NAMALWA (cell line): Measurements from ENCODE around the gene FAM120B.
"Not testable (repeated sequence)": the region's sequence is repeated elsewhere in the genome, so short reads cannot be mapped to it uniquely, and the experiment has no call there.

ENCODE experiments used
- DNase-seq: peaks from one replicate; pipeline ENCODE4 v3.0.0-alpha.2; 2015; ENCODE audit warnings: low spot score

The FAM120B gene

GRCh38 chr6:170306324-170307079, at the start of gene FAM120B:
FAM120B (plus strand) TSS chr6:170306758; CDS start chr6:170317391, 10,633 bp downstream.
- peak; percentile 96 for DNase-seq

GRCh38 chr6:170257376-170257775, 49.2 kb upstream of the FAM120B start:
- no peak for DNase-seq

GRCh38 chr6:170258407-170258806, 48.2 kb upstream of the FAM120B start:
- DNase-seq: no peak

GRCh38 chr6:170259278-170259677, 47.3 kb upstream of the FAM120B start:
- no peak for DNase-seq

- DNase-seq: peak; percentile 17
Measured at GRCh38 chr6:170260686-170261085, 45.9 kb upstream of the FAM120B start.

- DNase-seq: no peak
Measured at GRCh38 chr6:170261643-170262488, 44.7 kb upstream of the FAM120B start.

GRCh38 chr6:170262489-170263088, 44.0 kb upstream of the FAM120B start:
- DNase-seq: no peak

- DNase-seq: no peak
Measured at GRCh38 chr6:170263410-170263809, 43.1 kb upstream of the FAM120B start.

GRCh38 chr6:170264086-170264485, 42.5 kb upstream of the FAM120B start:
- no peak for DNase-seq

- not testable (repeated sequence) for DNase-seq
Measured at GRCh38 chr6:170264644-170265043, 41.9 kb upstream of the FAM120B start.

GRCh38 chr6:170265655-170266054, 40.9 kb upstream of the FAM120B start:
- no peak for DNase-seq

- no peak for DNase-seq
Measured at GRCh38 chr6:170266061-170266825, 40.3 kb upstream of the FAM120B start.

- no peak for DNase-seq
Measured at GRCh38 chr6:170267688-170268087, 38.9 kb upstream of the FAM120B start.

- DNase-seq: no peak
Measured at GRCh38 chr6:170268216-170269129, 38.1 kb upstream of the FAM120B start.

- DNase-seq: no peak
Measured at GRCh38 chr6:170269151-170269845, 37.3 kb upstream of the FAM120B start.

GRCh38 chr6:170269846-170270541, 36.6 kb upstream of the FAM120B start:
- no peak for DNase-seq

GRCh38 chr6:170270984-170271593, 35.5 kb upstream of the FAM120B start:
- DNase-seq: no peak

GRCh38 chr6:170271771-170272314, 34.7 kb upstream of the FAM120B start:
- DNase-seq: no peak
